ENCODE results near the gene SYT7. TPM values are rescaled to one million over a fixed set of nuclear protein-coding genes. Genes with fewer than 3 reads are reported as not detected.

Gene SYT7
- total RNA-seq, 1 donor from 2014 or later: 4.8 TPM

DNA sequence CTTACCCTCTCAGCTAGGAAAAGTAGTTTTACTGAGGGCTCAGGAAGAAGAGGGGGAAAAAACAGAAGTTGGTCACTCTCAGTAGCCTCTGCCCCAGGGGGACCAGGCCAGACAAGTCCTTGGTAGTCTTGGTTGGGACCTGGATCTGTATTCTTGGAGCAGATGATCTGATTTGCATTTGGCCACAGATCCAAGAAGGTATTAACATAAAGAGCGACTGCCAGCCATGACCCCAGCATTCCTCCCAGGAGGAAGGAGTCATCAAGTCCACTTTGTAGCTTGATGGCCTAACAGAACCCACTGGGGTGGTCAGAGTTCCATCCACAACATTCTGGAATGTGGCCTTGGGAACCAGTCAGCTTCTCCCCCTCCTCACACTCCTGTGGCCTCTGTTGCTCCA, 78.4 kb downstream of the SYT7 start:
- intact Hi-C loops (cut with DNase I): no loop called here
- no peak for TF ChIP-seq CTCF (IDR thresholded peaks at IDR 0.05)
- H3K27me3 ChIP-seq: peaks cover 13% of the 10 kb centered on the region

GRCh38 chr11:61499816-61500491, 80.9 kb downstream of the SYT7 start:
- ATAC-seq (no peak), DNase-seq (no peak)
- intact Hi-C loops (cut with DNase I): no loop called here
- Histone ChIP-seq H3K27me3 (no peaks in the 10 kb centered on the region), H3K4me1 (no peaks in the 10 kb centered on the region), H3K36me3 (no peaks in the 10 kb centered on the region), H3K4me3 (no peak overlapping the region), H3K9me3 (no peaks in the 10 kb centered on the region), H3K27ac (no peak overlapping the region)
- no peak for TF ChIP-seq CTCF (IDR thresholded peaks at IDR 0.05)

More for the DNA sequence above, 78.4 kb downstream of the SYT7 start:
- no peaks in the 10 kb centered on the region for H3K36me3 ChIP-seq
- no peak overlapping the region for H3K27ac ChIP-seq
- no peak overlapping the region for H3K4me3 ChIP-seq
- ATAC-seq (no peak), DNase-seq (no peak)
- H3K9me3 ChIP-seq: no peaks in the 10 kb centered on the region
- no peaks in the 10 kb centered on the region for H3K4me1 ChIP-seq

- intact Hi-C loops (cut with DNase I): no loop called here
- Histone ChIP-seq H3K4me1 (no peaks in the 10 kb centered on the region), H3K27ac (no peak overlapping the region), H3K27me3 (no peaks in the 10 kb centered on the region), H3K4me3 (no peak overlapping the region), H3K9me3 (no peaks in the 10 kb centered on the region), H3K36me3 (no peaks in the 10 kb centered on the region)
- ATAC-seq (no peak), DNase-seq (no peak)
- no peak for TF ChIP-seq CTCF (IDR thresholded peaks at IDR 0.05)
Measured at GRCh38 chr11:61498767-61499341, 82.0 kb downstream of the SYT7 start.

DNA sequence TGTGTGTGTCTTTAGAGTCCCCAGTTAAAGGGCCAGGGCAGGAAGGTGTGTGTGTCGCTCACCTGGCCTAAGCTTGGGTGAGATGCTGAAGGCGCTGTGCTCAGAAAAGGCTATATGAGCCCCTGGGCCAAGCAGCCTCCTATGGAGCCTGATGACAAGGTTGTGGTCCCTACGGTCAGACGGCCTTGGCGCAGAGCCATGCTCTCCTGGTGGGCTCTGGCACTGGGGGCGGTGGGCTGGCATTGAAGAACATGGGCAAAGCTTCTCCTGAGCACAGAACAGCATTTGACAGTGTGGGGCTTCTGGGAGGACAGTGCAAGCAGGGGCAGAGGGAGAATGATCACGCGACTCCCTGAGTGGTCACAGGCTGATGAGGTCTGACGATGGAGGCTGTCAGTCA, 83.0 kb downstream of the SYT7 start:
- no peaks in the 10 kb centered on the region for H3K9me3 ChIP-seq
- H3K4me3 ChIP-seq: no peak overlapping the region
- no peak overlapping the region for H3K27ac ChIP-seq
- DNase-seq (no peak), ATAC-seq (no peak)
- intact Hi-C loops (cut with DNase I): no loop called here
- H3K4me1 ChIP-seq: no peaks in the 10 kb centered on the region
- H3K36me3 ChIP-seq: no peaks in the 10 kb centered on the region
- H3K27me3 ChIP-seq: no peaks in the 10 kb centered on the region
- no peak for TF ChIP-seq CTCF (IDR thresholded peaks at IDR 0.05)

DNA sequence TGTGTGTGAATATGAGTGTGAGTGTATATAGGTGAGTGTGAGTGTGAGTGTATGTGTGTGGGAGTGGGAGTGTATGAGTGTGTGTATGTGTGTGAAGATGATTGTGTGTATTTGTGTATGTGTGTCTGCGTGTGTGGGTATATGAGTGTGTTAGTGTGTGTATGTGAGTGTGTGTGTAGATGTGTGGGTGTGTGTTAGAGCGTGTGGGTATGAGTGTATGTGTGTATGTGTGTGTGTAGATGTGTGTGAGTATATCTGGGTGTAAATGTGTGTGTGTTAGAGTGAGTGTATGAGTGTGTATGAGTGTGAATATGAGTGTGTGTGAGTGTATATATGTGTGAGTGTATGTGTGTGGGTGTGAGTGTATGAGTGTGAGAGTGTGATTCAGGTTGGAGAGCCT, 83.4 kb downstream of the SYT7 start:
- Histone ChIP-seq H3K4me3 (no peak overlapping the region), H3K36me3 (no peaks in the 10 kb centered on the region), H3K9me3 (no peaks in the 10 kb centered on the region), H3K4me1 (no peaks in the 10 kb centered on the region), H3K27me3 (no peaks in the 10 kb centered on the region), H3K27ac (no peak overlapping the region)
- intact Hi-C loops (cut with DNase I): no loop called here
- DNase-seq (no peak), ATAC-seq (no peak)
- no peak for TF ChIP-seq CTCF (IDR thresholded peaks at IDR 0.05)
